GM18499 (cell line): ENCODE results near the gene FSTL3.
"Not testable (repeated sequence)": the region's sequence is repeated elsewhere in the genome, so short reads cannot be mapped to it uniquely, and the experiment has no call there.

Source experiments
- ATAC-seq: cut with Tn5 transposase; IDR thresholded peaks from one replicate; pipeline ENCODE4 v1.9.1; 2021; ENCODE audit warnings: moderate number of reproducible peaks; ENCODE audit not compliant: insufficient read depth, unreplicated experiment

Gene FSTL3

GRCh38 chr19:708154-709143 lies 32.3 kb downstream of the FSTL3 start, which contains the start of gene PALM:
PALM (plus strand) TSS chr19:708935; CDS start chr19:709147, 212 bp downstream.
- no peak for ATAC-seq

- ATAC-seq = no peak
Measured at GRCh38 chr19:709196-709964, 33.2 kb downstream of the FSTL3 start.

- ATAC-seq = no peak
Measured at GRCh38 chr19:709965-710571, 33.9 kb downstream of the FSTL3 start.

- ATAC-seq = no peak
Measured at GRCh38 chr19:710767-711166, 34.6 kb downstream of the FSTL3 start.

GRCh38 chr19:711254-711653 lies 35.1 kb downstream of the FSTL3 start:
- ATAC-seq = no peak

GRCh38 chr19:715347-715746 lies 39.2 kb downstream of the FSTL3 start:
- ATAC-seq = no peak

- no peak for ATAC-seq
Measured at GRCh38 chr19:718251-718951, 42.2 kb downstream of the FSTL3 start.

GRCh38 chr19:718991-719512 lies 42.9 kb downstream of the FSTL3 start:
- ATAC-seq = no peak

- no peak for ATAC-seq
Measured at GRCh38 chr19:719636-720344, 43.6 kb downstream of the FSTL3 start.

GRCh38 chr19:720345-721160 lies 44.4 kb downstream of the FSTL3 start:
- ATAC-seq = no peak

GRCh38 chr19:722553-723101 lies 46.4 kb downstream of the FSTL3 start:
- no peak for ATAC-seq

GRCh38 chr19:723247-723646 lies 47.1 kb downstream of the FSTL3 start:
- no peak for ATAC-seq

- no peak for ATAC-seq
Measured at GRCh38 chr19:723714-724113, 47.5 kb downstream of the FSTL3 start.

GRCh38 chr19:725461-726089 lies 49.4 kb downstream of the FSTL3 start:
- no peak for ATAC-seq

GRCh38 chr19:726993-727956 lies 51.1 kb downstream of the FSTL3 start:
- ATAC-seq = no peak

GRCh38 chr19:728011-728410 lies 51.8 kb downstream of the FSTL3 start:
- ATAC-seq = no peak

GRCh38 chr19:729564-729963 lies 53.4 kb downstream of the FSTL3 start:
- ATAC-seq = not testable (repeated sequence)
